SU-DHL-6 (cell line): ENCODE data around the gene SCGB1D1.

Source experiments
- CTCF ChIP-seq: fragments of 200-600 bp; sonication (generic); IDR thresholded peaks from one replicate; pipeline ENCODE4 v1.5.1; 2017; ENCODE audit warnings: antibody characterized with exemption, mild to moderate bottlenecking, low read length, moderate library complexity; ENCODE audit not compliant: insufficient read depth, poor library complexity, severe bottlenecking
- EZH2phosphoT487 ChIP-seq: fragments of 200-600 bp; sonication (generic), shearing (Covaris generic); conservative IDR thresholded peaks from 2 replicates; pipeline ENCODE4 v1.6.1; 2018; ENCODE audit warnings: mild to moderate bottlenecking, antibody characterized with exemption, low read length, moderate library complexity, mixed read lengths

DNA sequence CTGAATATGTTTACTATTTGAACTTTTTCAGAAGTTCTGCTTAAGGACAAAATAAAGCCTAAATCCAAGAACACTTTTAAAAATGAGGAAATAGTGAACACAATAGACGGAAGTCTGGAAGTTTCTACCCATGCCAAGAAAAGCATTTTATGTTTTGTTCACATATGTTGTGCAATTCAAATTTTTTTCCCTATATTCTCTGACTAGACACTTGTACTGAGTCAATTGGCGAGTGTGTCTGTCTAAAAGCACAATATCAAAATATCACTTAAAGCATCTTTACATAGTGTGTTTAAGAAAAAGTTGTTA lies 37.0 kb upstream of the SCGB1D1 start:
- no peak for TF ChIP-seq CTCF
- no peak for TF ChIP-seq EZH2phosphoT487
